Lower lobe of right lung (tissue), 2 donors: Measurements from ENCODE around the gene FAM131B. TPM values are rescaled to one million over a fixed set of nuclear protein-coding genes. Genes with fewer than 3 reads are reported as not detected.
A peak's percentile ranks its signal among the peaks of the same experiment; 100 is the strongest.

Source experiments
- ATAC-seq, 2 donors: fragments of 200-7000 bp; cut with Tn5 transposase; one replicate each; pipeline ENCODE4 v1.9.1; 2020 to 2022; ENCODE audit warnings: mild to moderate bottlenecking in 2 of 2, moderate library complexity in 2 of 2
- DNase-seq: peaks from one replicate; pipeline ENCODE4 v3.0.0-alpha.2; 2020
- H3K27ac ChIP-seq: fragments of 200-600 bp; one replicate; pipeline ENCODE4 v1.8.0; 2022
- H3K27me3 ChIP-seq: fragments of 200-600 bp; one replicate; pipeline ENCODE4 v1.8.0; 2022; ENCODE audit warnings: low read depth
- H3K36me3 ChIP-seq: fragments of 200-600 bp; one replicate; pipeline ENCODE4 v1.8.0; 2022; ENCODE audit warnings: mild to moderate bottlenecking
- H3K4me1 ChIP-seq: fragments of 200-600 bp; one replicate; pipeline ENCODE4 v1.8.0; 2022
- H3K4me3 ChIP-seq: fragments of 200-600 bp; one replicate; pipeline ENCODE4 v1.8.0; 2022; ENCODE audit warnings: mild to moderate bottlenecking
- H3K9me3 ChIP-seq: fragments of 200-600 bp; one replicate; pipeline ENCODE4 v1.8.0; 2022
- intact Hi-C: fragments of 100-400 bp; cut with DNase I; formaldehyde crosslinking; loops from one replicate; pipeline ENCODE4 v1.11.0; 2022
- total RNA-seq: library from RNA; stranded (reverse); fragmentation: NEBNext Ultra II Directional; extraction: Animal tissue kit (Norgen Biotek cat#: 25700); gene quantifications from one replicate; pipeline ENCODE4 v1.2.1, GENCODE V29; 2021
- TF ChIP-seq, protein P1 (sequence below): fragments of 200-600 bp; IDR thresholded peaks from one replicate; pipeline ENCODE4 v1.8.0; 2022; ENCODE audit warnings: antibody characterized with exemption, mild to moderate bottlenecking
- donor health status: DM: no; HTN: yes; CAD: no; lungs with severe emphysema.

FAM131B gene
- total RNA-seq, 1 donor from 2014 or later, result 0.53 TPM

DNA sequence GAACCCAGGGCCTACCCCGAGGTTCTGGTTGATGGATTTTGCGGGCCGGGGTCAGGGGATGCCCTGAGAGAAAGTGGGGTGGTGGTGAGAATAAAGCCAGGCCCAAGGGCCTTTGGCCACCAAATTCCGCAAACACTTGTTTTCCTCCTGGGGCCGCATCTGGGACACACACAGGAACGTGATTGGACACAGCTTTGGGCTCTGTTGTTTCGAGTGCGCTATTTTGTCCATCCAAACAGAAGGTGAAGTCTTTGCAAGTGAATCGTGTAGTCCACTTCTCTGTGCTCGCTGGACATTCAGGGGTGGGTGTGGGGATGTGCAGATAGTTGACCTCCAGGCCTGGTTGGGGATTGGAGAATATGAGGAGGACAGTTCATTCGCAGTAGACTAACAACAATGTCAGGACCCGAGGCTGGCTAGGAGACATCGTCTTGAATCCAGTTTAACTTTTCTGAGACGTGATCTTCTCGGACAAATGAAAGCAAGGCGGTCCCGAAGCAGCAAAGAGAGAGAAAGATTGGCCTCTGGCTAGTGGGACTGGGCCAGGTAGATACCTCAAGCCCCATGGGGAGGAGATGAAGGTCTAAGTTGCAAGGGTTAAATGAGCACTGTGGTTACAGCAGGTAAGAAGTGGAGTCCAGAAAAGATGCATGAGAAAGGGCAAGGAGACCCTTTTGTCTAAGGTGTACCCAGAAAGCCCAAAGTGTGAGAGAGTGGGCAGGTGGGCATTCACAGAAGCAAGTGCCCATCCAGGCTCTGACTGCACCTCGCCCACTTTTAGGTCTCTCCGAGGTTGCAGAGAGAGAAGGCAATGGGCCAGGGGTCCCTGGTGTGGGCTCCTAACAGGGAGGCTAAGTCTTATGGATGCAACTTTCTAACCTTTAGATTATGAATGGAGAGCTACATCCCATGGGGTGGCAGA, 764 bp upstream of the FAM131B start:
- TF ChIP-seq, protein P1, sequence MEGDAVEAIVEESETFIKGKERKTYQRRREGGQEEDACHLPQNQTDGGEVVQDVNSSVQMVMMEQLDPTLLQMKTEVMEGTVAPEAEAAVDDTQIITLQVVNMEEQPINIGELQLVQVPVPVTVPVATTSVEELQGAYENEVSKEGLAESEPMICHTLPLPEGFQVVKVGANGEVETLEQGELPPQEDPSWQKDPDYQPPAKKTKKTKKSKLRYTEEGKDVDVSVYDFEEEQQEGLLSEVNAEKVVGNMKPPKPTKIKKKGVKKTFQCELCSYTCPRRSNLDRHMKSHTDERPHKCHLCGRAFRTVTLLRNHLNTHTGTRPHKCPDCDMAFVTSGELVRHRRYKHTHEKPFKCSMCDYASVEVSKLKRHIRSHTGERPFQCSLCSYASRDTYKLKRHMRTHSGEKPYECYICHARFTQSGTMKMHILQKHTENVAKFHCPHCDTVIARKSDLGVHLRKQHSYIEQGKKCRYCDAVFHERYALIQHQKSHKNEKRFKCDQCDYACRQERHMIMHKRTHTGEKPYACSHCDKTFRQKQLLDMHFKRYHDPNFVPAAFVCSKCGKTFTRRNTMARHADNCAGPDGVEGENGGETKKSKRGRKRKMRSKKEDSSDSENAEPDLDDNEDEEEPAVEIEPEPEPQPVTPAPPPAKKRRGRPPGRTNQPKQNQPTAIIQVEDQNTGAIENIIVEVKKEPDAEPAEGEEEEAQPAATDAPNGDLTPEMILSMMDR, result no peak
- no peak for ATAC-seq
- no peak overlapping the region for H3K27ac ChIP-seq

GRCh38 chr7:143361552-143362130, 872 bp downstream of the FAM131B start:
- Histone ChIP-seq H3K36me3 (no peaks in the 10 kb centered on the region), H3K27me3 (peaks cover 42% of the 10 kb centered on the region), H3K9me3 (no peaks in the 10 kb centered on the region), H3K27ac (no peak overlapping the region), H3K4me3 (peak overlapping the region; percentile 60), H3K4me1 (peaks cover 14% of the 10 kb centered on the region)
- TF ChIP-seq, protein P1, result no peak
- no peak for DNase-seq
- intact Hi-C loops, result no loop called here
- ATAC-seq, result peak in 1 of 2 donors; percentile 5

More for the DNA sequence above, 764 bp upstream of the FAM131B start:
- Histone ChIP-seq H3K4me3 (peak overlapping the region; percentile 60), H3K36me3 (no peaks in the 10 kb centered on the region), H3K4me1 (peaks cover 14% of the 10 kb centered on the region), H3K27me3 (peaks cover 42% of the 10 kb centered on the region), H3K9me3 (no peaks in the 10 kb centered on the region)
- intact Hi-C loops, result no loop called here
- DNase-seq, result no peak

DNA sequence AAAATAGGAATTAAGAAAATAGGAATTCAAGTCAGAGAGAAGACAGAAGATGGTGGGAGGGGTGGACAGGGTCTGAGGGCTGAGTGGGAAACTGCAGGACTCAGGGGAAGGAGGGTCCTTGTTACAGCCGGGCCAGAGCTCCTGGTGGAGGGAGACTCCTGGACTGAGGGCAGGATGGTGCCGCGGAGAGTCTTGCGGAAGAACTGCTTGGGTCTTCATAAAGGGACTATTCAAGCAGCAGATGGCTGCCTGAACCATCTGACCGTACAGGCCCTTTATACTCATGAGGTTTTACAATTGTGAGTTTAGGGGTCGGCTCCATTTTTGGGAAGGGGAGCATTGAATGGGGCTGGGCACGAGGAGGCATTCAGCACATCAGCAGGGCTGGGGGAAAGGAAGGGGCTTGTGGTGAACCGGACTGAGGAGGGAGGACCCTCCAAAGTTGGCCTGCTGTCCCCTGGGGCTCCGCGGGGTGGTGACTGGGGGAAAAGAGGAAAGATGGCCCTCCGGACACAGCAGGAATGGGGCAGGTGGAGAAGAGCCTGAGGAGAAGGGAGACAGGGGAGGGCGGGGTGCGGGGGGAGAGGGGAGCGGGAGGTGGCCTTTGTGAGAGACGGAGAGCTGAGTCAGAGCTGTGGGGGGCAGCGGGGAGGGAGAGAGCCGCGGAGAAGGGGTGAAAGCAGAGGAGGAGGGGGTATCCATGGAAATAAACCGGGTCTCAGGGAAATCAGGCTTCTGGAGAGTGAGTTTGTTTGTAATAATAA, 1.5 kb downstream of the FAM131B start:
- peaks cover 42% of the 10 kb centered on the region for H3K27me3 ChIP-seq
- ATAC-seq, result peak in 1 of 2 donors; percentile 22
- intact Hi-C loops, result no loop called here

GRCh38 chr7:143359771-143360353, 2.7 kb downstream of the FAM131B start:
- Histone ChIP-seq H3K4me3 (no peak overlapping the region), H3K9me3 (no peaks in the 10 kb centered on the region), H3K4me1 (peaks cover 14% of the 10 kb centered on the region), H3K27ac (no peak overlapping the region), H3K36me3 (no peaks in the 10 kb centered on the region), H3K27me3 (peaks cover 36% of the 10 kb centered on the region)
- DNase-seq (no peak), ATAC-seq (no peak)
- intact Hi-C loops, result no loop called here
- TF ChIP-seq, protein P1, result no peak

More for the DNA sequence above, 1.5 kb downstream of the FAM131B start:
- H3K4me1 ChIP-seq, result peaks cover 14% of the 10 kb centered on the region
- H3K4me3 ChIP-seq, result no peak overlapping the region
- DNase-seq, result no peak
- TF ChIP-seq, protein P1, result no peak
- H3K27ac ChIP-seq, result no peak overlapping the region
- no peaks in the 10 kb centered on the region for H3K36me3 ChIP-seq
- no peaks in the 10 kb centered on the region for H3K9me3 ChIP-seq

- Histone ChIP-seq H3K9me3 (no peaks in the 10 kb centered on the region), H3K27ac (no peak overlapping the region), H3K36me3 (no peaks in the 10 kb centered on the region), H3K27me3 (peaks cover 28% of the 10 kb centered on the region), H3K4me1 (peaks cover 14% of the 10 kb centered on the region), H3K4me3 (no peak overlapping the region)
- DNase-seq (no peak), ATAC-seq (no peak)
- TF ChIP-seq, protein P1, result no peak
- intact Hi-C loops, result no loop called here
Measured at GRCh38 chr7:143358626-143359025, 3.9 kb downstream of the FAM131B start.
